KMS-11 (cell line): ENCODE results near the gene JUP.

ENCODE experiments used
- H2AFZ ChIP-seq: fragments of 200-600 bp; sonication (generic); 2 replicates; pipeline ENCODE4 v1.6.1; 2016; ENCODE audit warnings: antibody characterized with exemption, mixed run types, low read depth
- H3K27ac ChIP-seq: fragments of 200-600 bp; sonication (generic); 2 replicates; pipeline ENCODE4 v1.6.1; 2016; ENCODE audit warnings: mild to moderate bottlenecking, mixed run types
- H3K27me3 ChIP-seq: fragments of 200-600 bp; sonication (generic); 2 replicates; pipeline ENCODE4 v1.6.1; 2017; ENCODE audit warnings: mild to moderate bottlenecking, low read depth, mixed run types, moderate library complexity; ENCODE audit not compliant: insufficient read depth
- H3K36me3 ChIP-seq: fragments of 200-600 bp; sonication (generic); 2 replicates; pipeline ENCODE4 v1.6.1; 2017; ENCODE audit warnings: mild to moderate bottlenecking, mixed run types; ENCODE audit not compliant: insufficient read depth
- H3K4me1 ChIP-seq: fragments of 200-600 bp; sonication (generic); 2 replicates; pipeline ENCODE4 v1.6.1; 2016; ENCODE audit warnings: mild to moderate bottlenecking, low read depth, mixed run types; ENCODE audit not compliant: poor library complexity, severe bottlenecking
- H3K4me2 ChIP-seq: fragments of 200-600 bp; sonication (generic); 2 replicates; pipeline ENCODE4 v1.7.0; 2016; ENCODE audit warnings: mild to moderate bottlenecking, mixed run types
- H3K4me3 ChIP-seq: fragments of 200-600 bp; sonication (generic); IDR thresholded peaks from 2 replicates; pipeline ENCODE4 v1.6.1; 2017; ENCODE audit warnings: low read depth, low read length, mixed read lengths; ENCODE audit not compliant: insufficient read depth
- H3K79me2 ChIP-seq: fragments of 200-600 bp; sonication (generic); 2 replicates; pipeline ENCODE4 v1.6.1; 2016; ENCODE audit warnings: low read depth, mixed run types; ENCODE audit not compliant: insufficient read depth
- H3K9ac ChIP-seq: fragments of 200-600 bp; sonication (generic); 2 replicates; pipeline ENCODE4 v1.6.1; 2016; ENCODE audit warnings: mild to moderate bottlenecking, mixed run types
- H4K20me1 ChIP-seq: fragments of 200-600 bp; sonication (generic); 2 replicates; pipeline ENCODE4 v1.6.1; 2016; ENCODE audit warnings: mild to moderate bottlenecking, mixed run types; ENCODE audit not compliant: insufficient read depth
- CTCF ChIP-seq: fragments of 200-600 bp; sonication (generic); conservative IDR thresholded peaks from 2 replicates; pipeline ENCODE4 v1.6.1; 2017; ENCODE audit warnings: low read depth, mild to moderate bottlenecking, antibody characterized with exemption, low read length, moderate library complexity, mixed read lengths

JUP gene

GRCh38 chr17:41751288-41751687 is 35.2 kb downstream of the JUP start:
- H3K27me3 ChIP-seq: peaks cover 2% of the 10 kb centered on the region; the same call in 1 of the 2 replicates
- no peak overlapping the region for H3K27ac ChIP-seq
- no peaks in the 10 kb centered on the region for H4K20me1 ChIP-seq
- H3K79me2 ChIP-seq: peaks cover 16% of the 10 kb centered on the region; the same call in 1 of the 2 replicates
- H2AFZ ChIP-seq: no peak overlapping the region
- H3K4me1 ChIP-seq: peaks cover 36% of the 10 kb centered on the region
- H3K9ac ChIP-seq: no peak overlapping the region
- no peak overlapping the region for H3K4me3 ChIP-seq
- H3K4me2 ChIP-seq: no peak overlapping the region
- no peaks in the 10 kb centered on the region for H3K36me3 ChIP-seq
- TF ChIP-seq CTCF: no peak

GRCh38 chr17:41750862-41751261 is 35.6 kb downstream of the JUP start:
- Histone ChIP-seq H3K9ac (no peak overlapping the region), H3K4me2 (no peak overlapping the region), H4K20me1 (no peaks in the 10 kb centered on the region), H3K36me3 (no peaks in the 10 kb centered on the region), H3K4me3 (no peak overlapping the region), H2AFZ (no peak overlapping the region), H3K27ac (no peak overlapping the region), H3K79me2 (peaks cover 15% of the 10 kb centered on the region; the same call in 1 of the 2 replicates), H3K4me1 (peaks cover 32% of the 10 kb centered on the region), H3K27me3 (peaks cover 3% of the 10 kb centered on the region; the same call in 1 of the 2 replicates)
- no peak for TF ChIP-seq CTCF

GRCh38 chr17:41748275-41748674 is 38.2 kb downstream of the JUP start:
- H4K20me1 ChIP-seq: no peaks in the 10 kb centered on the region
- H2AFZ ChIP-seq: no peak overlapping the region
- no peak overlapping the region for H3K9ac ChIP-seq
- H3K36me3 ChIP-seq: no peaks in the 10 kb centered on the region
- no peak overlapping the region for H3K27ac ChIP-seq
- no peak overlapping the region for H3K4me3 ChIP-seq
- H3K4me1 ChIP-seq: peaks cover 10% of the 10 kb centered on the region
- H3K79me2 ChIP-seq: no peaks in the 10 kb centered on the region
- peaks cover 3% of the 10 kb centered on the region; the same call in 1 of the 2 replicates for H3K27me3 ChIP-seq
- no peak overlapping the region for H3K4me2 ChIP-seq
- no peak for TF ChIP-seq CTCF

- Histone ChIP-seq H3K4me3 (no peak overlapping the region), H4K20me1 (no peaks in the 10 kb centered on the region), H2AFZ (no peak overlapping the region), H3K36me3 (no peaks in the 10 kb centered on the region), H3K27me3 (peaks cover 3% of the 10 kb centered on the region), H3K79me2 (no peaks in the 10 kb centered on the region), H3K4me1 (peaks cover 18% of the 10 kb centered on the region), H3K27ac (no peak overlapping the region), H3K9ac (no peak overlapping the region), H3K4me2 (no peak overlapping the region)
- TF ChIP-seq CTCF: no peak
Observed at GRCh38 chr17:41741709-41742108, 44.8 kb downstream of the JUP start.
